ENCODE data around the gene FHL5.
A peak's percentile ranks its signal among the peaks of the same experiment; 100 is the strongest.
"Not testable (repeated sequence)": the region's sequence is repeated elsewhere in the genome, so short reads cannot be mapped to it uniquely, and the experiment has no call there.

The FHL5 gene

GRCh38 chr6:96562886-96563285 lies at the start of gene FHL5:
TSS of gene FHL5 (plus strand) at chr6:96563128. CDS start at chr6:96603614, 40,486 bp downstream.
- DNase-seq (ENCODE audit: low read depth in 2 of 2): no peak

- DNase-seq (ENCODE audit: low read depth in 2 of 2): no peak
Observed at GRCh38 chr6:96520171-96521115, 42.5 kb upstream of the FHL5 start.

- no peak for DNase-seq (ENCODE audit: low read depth in 2 of 2)
Observed at GRCh38 chr6:96521306-96521643, 41.7 kb upstream of the FHL5 start.

GRCh38 chr6:96521644-96522464 lies 41.1 kb upstream of the FHL5 start, which contains the start of gene UFL1:
TSS of gene UFL1 (plus strand) at chr6:96521806. CDS start at chr6:96521874, 68 bp downstream.
- peak; percentile 88 to 91 for DNase-seq (ENCODE audit: low read depth in 2 of 2)

- no peak for DNase-seq (ENCODE audit: low read depth in 2 of 2)
Observed at GRCh38 chr6:96522465-96523009, 40.4 kb upstream of the FHL5 start.

- no peak for DNase-seq (ENCODE audit: low read depth in 2 of 2)
Observed at GRCh38 chr6:96528193-96528592, 34.7 kb upstream of the FHL5 start.

- no peak for DNase-seq (ENCODE audit: low read depth in 2 of 2)
Observed at GRCh38 chr6:96532399-96532798, 30.5 kb upstream of the FHL5 start.

GRCh38 chr6:96537726-96538125 lies 25.2 kb upstream of the FHL5 start:
- no peak for DNase-seq (ENCODE audit: low read depth in 2 of 2)

- no peak for DNase-seq (ENCODE audit: low read depth in 2 of 2)
Observed at GRCh38 chr6:96542702-96543101, 20.2 kb upstream of the FHL5 start.

- DNase-seq (ENCODE audit: low read depth in 2 of 2): no peak
Observed at GRCh38 chr6:96545882-96546281, 17.0 kb upstream of the FHL5 start.

GRCh38 chr6:96547654-96548053 lies 15.3 kb upstream of the FHL5 start:
- no peak for DNase-seq (ENCODE audit: low read depth in 2 of 2)

GRCh38 chr6:96554558-96554957 lies 8.4 kb upstream of the FHL5 start:
- no peak for DNase-seq (ENCODE audit: low read depth in 2 of 2)

GRCh38 chr6:96559740-96560139 lies 3.2 kb upstream of the FHL5 start:
- DNase-seq (ENCODE audit: low read depth in 2 of 2): not testable (repeated sequence)

- no peak for DNase-seq (ENCODE audit: low read depth in 2 of 2)
Observed at GRCh38 chr6:96563853-96564252, 925 bp downstream of the FHL5 start.

- no peak for DNase-seq (ENCODE audit: low read depth in 2 of 2)
Observed at GRCh38 chr6:96570053-96570452, 7.1 kb downstream of the FHL5 start.

- DNase-seq (ENCODE audit: low read depth in 2 of 2): no peak
Observed at GRCh38 chr6:96571551-96571950, 8.6 kb downstream of the FHL5 start.

GRCh38 chr6:96575359-96575758 lies 12.4 kb downstream of the FHL5 start:
- DNase-seq (ENCODE audit: low read depth in 2 of 2): no peak

GRCh38 chr6:96576221-96576620 lies 13.3 kb downstream of the FHL5 start:
- DNase-seq (ENCODE audit: low read depth in 2 of 2): no peak

- no peak for DNase-seq (ENCODE audit: low read depth in 2 of 2)
Observed at GRCh38 chr6:96582021-96582420, 19.1 kb downstream of the FHL5 start.

GRCh38 chr6:96582436-96582835 lies 19.5 kb downstream of the FHL5 start:
- DNase-seq (ENCODE audit: low read depth in 2 of 2): no peak

GRCh38 chr6:96604420-96604819 lies 41.5 kb downstream of the FHL5 start:
- no peak for DNase-seq (ENCODE audit: low read depth in 2 of 2)

- DNase-seq (ENCODE audit: low read depth in 2 of 2): no peak
Observed at GRCh38 chr6:96608074-96608473, 45.1 kb downstream of the FHL5 start.
